ENCODE results near the gene NSDHL.
"Not testable (repeated sequence)": the region's sequence is repeated elsewhere in the genome, so short reads cannot be mapped to it uniquely, and the experiment has no call there.

Gene NSDHL

GRCh38 chrX:152893980-152894610 is 63.2 kb downstream of the NSDHL start:
- DNase-seq (ENCODE audit: low read depth in 2 of 2): no peak

GRCh38 chrX:152895121-152895520 is 64.3 kb downstream of the NSDHL start:
- DNase-seq (ENCODE audit: low read depth in 2 of 2): no peak

GRCh38 chrX:152895724-152896420 is 65.0 kb downstream of the NSDHL start:
- no peak for DNase-seq (ENCODE audit: low read depth in 2 of 2)

- no peak for DNase-seq (ENCODE audit: low read depth in 2 of 2)
These were observed 65.6 kb downstream of the NSDHL start for GRCh38 chrX:152896450-152896849.

GRCh38 chrX:152897222-152898131 is 66.6 kb downstream of the NSDHL start, which contains the start of gene ZNF185:
ZNF185 (plus strand) TSS chrX:152898067; CDS start chrX:152914490, 16,423 bp downstream.
- DNase-seq (ENCODE audit: low read depth in 2 of 2): no peak

GRCh38 chrX:152898442-152898841 is 67.6 kb downstream of the NSDHL start:
- DNase-seq (ENCODE audit: low read depth in 2 of 2): no peak

- no peak for DNase-seq (ENCODE audit: low read depth in 2 of 2)
These were observed 68.4 kb downstream of the NSDHL start for GRCh38 chrX:152899111-152899873.

- no peak for DNase-seq (ENCODE audit: low read depth in 2 of 2)
These were observed 69.2 kb downstream of the NSDHL start for GRCh38 chrX:152899874-152900719.

GRCh38 chrX:152900937-152901445 is 70.1 kb downstream of the NSDHL start:
- no peak for DNase-seq (ENCODE audit: low read depth in 2 of 2)

- DNase-seq (ENCODE audit: low read depth in 2 of 2): no peak
These were observed 71.1 kb downstream of the NSDHL start for GRCh38 chrX:152901816-152902501.

- DNase-seq (ENCODE audit: low read depth in 2 of 2): no peak
These were observed 71.6 kb downstream of the NSDHL start for GRCh38 chrX:152902502-152902820.

- DNase-seq (ENCODE audit: low read depth in 2 of 2): no peak
These were observed 72.7 kb downstream of the NSDHL start for GRCh38 chrX:152903589-152903988.

- peak in 1 of 2 donors; percentile 17 for DNase-seq (ENCODE audit: low read depth in 2 of 2)
These were observed 73.6 kb downstream of the NSDHL start for GRCh38 chrX:152904151-152905080.

- DNase-seq (ENCODE audit: low read depth in 2 of 2): no peak
These were observed 74.2 kb downstream of the NSDHL start for GRCh38 chrX:152905081-152905420.

- no peak for DNase-seq (ENCODE audit: low read depth in 2 of 2)
These were observed 76.3 kb downstream of the NSDHL start for GRCh38 chrX:152907084-152907651.

- no peak for DNase-seq (ENCODE audit: low read depth in 2 of 2)
These were observed 77.6 kb downstream of the NSDHL start for GRCh38 chrX:152908486-152908885.

GRCh38 chrX:152910018-152910417 is 79.2 kb downstream of the NSDHL start:
- not testable (repeated sequence) for DNase-seq (ENCODE audit: low read depth in 2 of 2)

- DNase-seq (ENCODE audit: low read depth in 2 of 2): no peak
These were observed 81.2 kb downstream of the NSDHL start for GRCh38 chrX:152912106-152912505.

- DNase-seq (ENCODE audit: low read depth in 2 of 2): no peak
These were observed 81.8 kb downstream of the NSDHL start for GRCh38 chrX:152912641-152913040.
